ENCODE results near the gene LRP2.
A peak's percentile ranks its signal among the peaks of the same experiment; 100 is the strongest.
"Not testable (repeated sequence)": the region's sequence is repeated elsewhere in the genome, so short reads cannot be mapped to it uniquely, and the experiment has no call there.

LRP2 gene

GRCh38 chr2:169143998-169144397, 218.3 kb downstream of the LRP2 start:
- no peak for TF ChIP-seq CTCF (conservative IDR thresholded peaks at IDR 0.05)
- H3K27ac ChIP-seq = no peak overlapping the region

- H3K27ac ChIP-seq = no peak overlapping the region
- TF ChIP-seq CTCF (conservative IDR thresholded peaks at IDR 0.05) = peak; percentile 83
Measured at GRCh38 chr2:169141713-169142352, 220.5 kb downstream of the LRP2 start.

GRCh38 chr2:169139993-169140767, 222.2 kb downstream of the LRP2 start:
- no peak overlapping the region for H3K27ac ChIP-seq
- no peak for TF ChIP-seq CTCF (conservative IDR thresholded peaks at IDR 0.05)

- H3K27ac ChIP-seq = no peak overlapping the region
- no peak for TF ChIP-seq CTCF (conservative IDR thresholded peaks at IDR 0.05)
Measured at GRCh38 chr2:169139145-169139544, 223.2 kb downstream of the LRP2 start.

- no peak overlapping the region for H3K27ac ChIP-seq
- no peak for TF ChIP-seq CTCF (conservative IDR thresholded peaks at IDR 0.05)
Measured at GRCh38 chr2:169137924-169138323, 224.4 kb downstream of the LRP2 start.

GRCh38 chr2:169136885-169137534, 225.3 kb downstream of the LRP2 start:
- no peak for TF ChIP-seq CTCF (conservative IDR thresholded peaks at IDR 0.05)
- H3K27ac ChIP-seq = no peak overlapping the region

GRCh38 chr2:169136428-169136827, 225.9 kb downstream of the LRP2 start:
- H3K27ac ChIP-seq = not testable (repeated sequence)

- not testable (repeated sequence) for H3K27ac ChIP-seq
Measured at GRCh38 chr2:169134272-169134671, 228.1 kb downstream of the LRP2 start.
